HG02610 (cell line): ENCODE data around the gene PAK2.
A peak's percentile ranks its signal among the peaks of the same experiment; 100 is the strongest.
"Not testable (repeated sequence)": the region's sequence is repeated elsewhere in the genome, so short reads cannot be mapped to it uniquely, and the experiment has no call there.

Source experiments
- ATAC-seq: cut with Tn5 transposase; IDR thresholded peaks from one replicate; pipeline ENCODE4 v1.9.1; 2021; ENCODE audit warnings: mild to moderate bottlenecking, moderate library complexity; ENCODE audit not compliant: unreplicated experiment

PAK2 gene

DNA sequence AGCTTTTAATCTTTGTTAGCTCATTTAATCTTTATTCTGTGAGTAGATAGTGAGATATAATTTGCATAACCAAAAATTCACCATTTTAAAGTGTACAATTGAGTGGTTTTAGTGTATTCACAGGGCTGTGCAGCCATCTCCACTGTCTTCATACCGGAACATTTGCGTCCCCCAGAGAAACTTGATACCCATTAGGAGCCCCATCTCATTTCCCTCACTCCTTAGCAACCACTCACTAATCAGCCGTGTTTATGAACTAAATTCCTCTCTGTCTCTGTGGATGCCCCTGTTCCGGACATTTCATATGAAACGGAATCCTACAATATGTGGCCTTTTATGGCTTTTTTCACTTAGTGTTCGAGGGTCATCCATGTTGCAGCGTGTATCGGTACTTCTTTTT, 38.2 kb downstream of the PAK2 start:
- no peak for ATAC-seq

DNA sequence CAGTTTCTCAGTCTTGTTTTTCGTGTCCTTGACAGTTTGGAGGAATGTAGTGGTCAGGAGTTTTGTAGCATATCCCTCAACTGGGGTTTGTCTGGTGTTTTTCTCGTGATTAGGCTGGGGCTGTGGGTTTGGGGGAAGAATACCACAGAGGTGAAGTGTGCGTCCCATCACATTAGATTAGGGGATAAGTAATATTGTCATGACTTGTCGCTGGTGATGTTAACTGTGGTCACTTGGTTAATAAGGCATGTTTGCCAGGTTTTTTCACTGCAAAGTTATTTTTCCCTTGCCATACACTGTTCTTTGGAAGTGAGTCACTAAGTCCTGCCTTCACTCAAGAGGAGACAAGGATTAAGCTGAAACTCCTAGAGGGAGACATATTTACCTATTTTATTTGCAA, 39.1 kb downstream of the PAK2 start:
- ATAC-seq: no peak

- ATAC-seq: no peak
These were observed 42.9 kb downstream of the PAK2 start for GRCh38 chr3:196782511-196782910.

GRCh38 chr3:196788528-196788927, 48.9 kb downstream of the PAK2 start:
- no peak for ATAC-seq

DNA sequence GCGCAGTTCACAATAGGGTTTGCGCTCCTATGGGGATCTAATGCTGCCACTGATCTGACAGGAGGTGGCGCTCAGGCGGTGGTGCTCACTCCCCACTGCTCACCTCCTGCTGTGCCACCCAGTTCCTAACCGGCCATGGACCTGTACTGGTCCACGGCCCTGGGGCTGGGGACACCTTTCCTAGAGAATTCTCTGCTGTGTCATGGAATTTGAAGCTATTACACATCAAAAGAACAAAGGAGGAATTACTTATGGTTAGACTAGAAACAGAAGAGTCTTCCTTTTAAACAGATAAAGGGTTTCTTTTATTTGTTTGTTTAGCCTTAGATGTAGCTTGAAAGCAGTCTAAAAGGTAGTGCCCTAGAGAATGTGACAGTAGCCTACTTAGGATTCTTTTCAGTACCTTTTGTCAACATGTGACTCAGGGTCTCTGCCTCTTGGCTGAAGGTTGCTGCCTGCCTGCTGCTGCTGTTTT, 50.3 kb downstream of the PAK2 start:
- no peak for ATAC-seq

- ATAC-seq: no peak
These were observed 51.0 kb downstream of the PAK2 start for GRCh38 chr3:196790636-196791035.

DNA sequence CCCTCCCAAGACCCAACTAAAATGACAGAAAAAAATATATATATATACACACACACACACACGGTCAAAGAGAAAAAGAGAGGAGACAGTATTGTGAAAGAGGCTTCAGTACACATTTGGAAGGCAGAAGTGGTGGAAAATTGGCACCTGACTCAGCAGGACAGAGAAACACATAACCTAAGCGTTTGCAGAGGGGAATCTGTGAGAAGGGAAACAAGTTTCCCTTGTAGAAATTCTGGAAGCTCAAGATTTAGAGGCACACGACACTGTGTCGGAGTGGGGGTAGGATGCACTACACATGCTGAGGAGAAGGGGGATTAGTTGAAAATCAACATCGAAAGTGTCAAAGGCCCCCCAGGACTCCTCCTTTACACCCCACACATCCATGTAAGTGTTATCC, 53.1 kb downstream of the PAK2 start:
- ATAC-seq: no peak

- ATAC-seq: no peak
These were observed 53.6 kb downstream of the PAK2 start for GRCh38 chr3:196793246-196793645.

DNA sequence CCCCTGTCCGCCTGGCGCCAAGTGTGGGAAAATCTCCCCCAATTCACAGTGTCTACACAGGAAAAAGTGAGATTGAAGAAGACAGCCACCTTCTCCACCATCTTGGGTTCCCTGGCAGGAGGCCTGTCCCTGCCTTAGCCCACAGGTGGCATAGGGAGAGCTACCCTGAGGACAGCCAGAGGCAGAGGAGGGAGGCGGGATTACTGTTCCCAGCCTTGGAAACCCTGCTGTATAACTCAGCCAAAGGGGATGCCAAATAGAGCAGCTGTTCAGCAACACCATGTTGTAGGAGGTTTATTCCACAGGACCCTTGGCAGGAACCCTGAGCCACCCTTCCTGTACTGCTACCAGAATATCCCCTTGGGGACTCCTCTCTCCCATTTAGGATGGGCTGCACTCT, 54.8 kb downstream of the PAK2 start:
- no peak for ATAC-seq

GRCh38 chr3:196796317-196796716, 56.7 kb downstream of the PAK2 start:
- ATAC-seq: no peak

- no peak for ATAC-seq
These were observed 61.2 kb downstream of the PAK2 start for GRCh38 chr3:196800742-196801434.

- no peak for ATAC-seq
These were observed 64.3 kb downstream of the PAK2 start for GRCh38 chr3:196803891-196804468.

DNA sequence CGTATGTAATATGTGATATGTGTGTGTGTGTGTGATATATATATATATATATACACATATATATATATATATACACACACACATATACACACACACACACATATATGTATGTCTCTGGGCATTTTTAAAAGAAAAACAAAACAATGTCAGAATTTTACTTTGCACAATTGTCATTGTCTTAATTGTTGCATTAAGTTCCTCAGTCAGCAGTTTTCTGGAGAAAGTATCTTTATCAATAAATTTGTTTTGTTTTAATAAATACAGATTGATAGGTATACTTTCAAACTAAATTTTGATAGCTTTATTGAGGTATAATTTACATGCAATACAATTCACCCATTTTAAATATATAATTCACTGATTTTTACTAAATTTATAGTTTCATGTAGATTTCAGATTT, 65.1 kb downstream of the PAK2 start:
- ATAC-seq: no peak

- ATAC-seq: no peak
These were observed 71.4 kb downstream of the PAK2 start for GRCh38 chr3:196810963-196811581.

DNA sequence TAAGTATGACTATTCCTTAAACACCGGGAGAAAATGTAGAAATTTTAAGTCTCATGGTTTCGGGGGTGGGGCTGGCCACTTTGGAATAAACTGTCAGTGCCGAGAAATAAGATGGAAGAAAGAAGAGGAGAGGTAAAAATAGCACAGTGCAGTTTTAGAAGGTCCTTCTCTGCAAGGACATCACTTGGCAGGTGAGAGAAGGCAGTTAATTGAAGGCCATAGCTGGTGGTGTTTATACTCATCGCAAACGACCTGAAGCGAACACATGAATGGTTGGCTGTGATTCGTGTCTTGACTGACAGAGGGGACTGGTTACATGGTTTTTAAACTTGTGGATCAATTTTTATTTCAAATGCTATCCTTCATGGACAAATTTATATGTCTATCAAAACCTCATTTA, 73.2 kb downstream of the PAK2 start:
- no peak for ATAC-seq

DNA sequence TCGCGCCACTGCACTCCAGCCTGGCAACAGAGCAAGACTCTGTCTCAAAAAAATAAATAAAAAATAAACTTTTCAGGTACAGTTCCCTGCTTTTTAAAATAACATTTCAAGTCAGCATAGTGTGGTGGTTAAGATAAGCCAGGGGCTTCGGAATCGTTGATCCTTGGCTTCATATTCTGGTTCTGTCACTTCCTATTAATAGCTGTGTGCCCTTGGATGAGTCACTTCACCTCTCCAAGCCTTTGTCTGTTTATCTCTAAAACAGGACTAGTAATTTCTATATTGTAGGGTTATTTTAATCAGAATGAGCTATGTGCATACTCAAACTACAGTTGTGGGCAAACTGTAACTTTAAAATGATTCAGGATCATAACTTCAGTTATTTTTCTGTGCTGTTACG, 74.2 kb downstream of the PAK2 start:
- no peak for ATAC-seq

- ATAC-seq: no peak
These were observed 82.2 kb downstream of the PAK2 start for GRCh38 chr3:196821806-196822355.

DNA sequence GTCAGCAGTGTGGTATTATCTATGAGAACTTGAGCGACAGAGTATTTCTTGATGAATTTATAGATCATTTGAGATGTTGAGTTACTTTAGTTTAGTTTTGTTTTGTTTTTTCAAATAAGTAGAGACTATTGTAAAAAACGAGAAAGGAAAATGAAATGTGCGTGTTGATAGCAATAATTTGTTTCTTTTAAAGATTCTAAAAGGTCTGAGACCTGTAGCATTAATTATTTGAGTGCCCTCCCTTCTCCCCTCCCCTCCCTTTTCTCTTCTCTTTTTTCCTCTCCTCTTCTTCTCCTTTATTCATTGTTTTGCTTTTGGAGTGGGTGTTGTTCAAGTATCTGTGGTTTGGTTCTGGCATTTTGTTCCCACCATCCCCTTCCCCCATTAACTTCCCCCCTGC, 90.0 kb downstream of the PAK2 start:
- not testable (repeated sequence) for ATAC-seq

DNA sequence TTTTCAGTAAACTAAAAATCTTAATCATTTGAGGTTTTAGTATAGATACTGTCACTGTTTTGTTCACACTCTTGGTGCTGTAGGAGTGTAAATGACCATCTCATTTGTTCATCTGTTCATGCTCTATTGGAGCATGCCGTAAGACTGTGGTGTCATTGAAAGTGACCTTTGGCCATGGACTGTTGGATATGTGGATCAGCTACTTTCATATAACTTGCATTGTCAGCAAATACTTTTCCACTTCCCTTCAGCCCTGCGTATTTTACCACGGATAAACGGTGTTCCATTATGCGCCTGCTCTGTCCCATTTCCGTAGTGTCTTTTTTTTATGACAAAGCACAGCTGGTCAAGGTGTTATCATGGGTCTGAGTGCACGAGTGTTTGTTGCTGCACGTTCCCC, 95.4 kb downstream of the PAK2 start:
- no peak for ATAC-seq

DNA sequence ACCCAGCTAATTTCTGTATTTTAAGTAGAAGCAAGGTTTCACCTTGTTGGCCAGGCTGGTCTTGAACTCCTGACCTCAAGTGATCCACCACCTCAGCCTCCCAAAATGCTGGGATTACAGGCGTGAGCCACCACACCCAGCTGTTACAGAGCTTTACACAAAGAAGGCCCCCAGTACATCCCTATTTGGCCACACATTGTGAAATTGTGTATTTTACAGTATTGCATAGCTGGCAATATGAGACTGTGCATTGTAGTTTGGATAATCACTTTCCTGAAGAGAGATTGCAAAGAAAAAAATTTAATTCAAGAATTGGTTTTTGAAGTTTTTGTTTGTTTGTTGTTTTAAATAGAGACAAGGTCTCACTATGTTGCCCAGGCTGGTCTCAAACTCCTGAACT, 97.0 kb downstream of the PAK2 start:
- ATAC-seq: not testable (repeated sequence)

GRCh38 chr3:196837819-196838420, 98.3 kb downstream of the PAK2 start:
- ATAC-seq: peak; percentile 77

DNA sequence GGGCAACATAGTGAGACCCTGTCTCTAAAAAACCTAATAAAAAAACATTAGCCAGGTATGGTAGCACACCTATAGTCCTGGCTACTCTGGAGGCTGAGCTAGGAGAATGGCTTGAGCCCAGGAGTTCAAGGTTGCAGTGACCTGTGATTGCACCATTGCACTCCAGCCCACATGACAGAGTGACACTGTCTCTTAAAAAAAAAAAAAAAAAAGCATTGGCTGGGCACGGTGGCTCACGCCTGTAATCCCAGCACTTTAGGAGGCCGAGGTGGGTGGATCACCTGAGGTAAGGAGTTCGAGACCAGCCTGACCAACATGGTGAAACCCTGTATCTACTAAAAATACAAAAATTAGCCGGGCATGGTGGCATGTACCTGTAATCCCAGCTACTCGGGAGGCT, 99.7 kb downstream of the PAK2 start:
- not testable (repeated sequence) for ATAC-seq
